Suprapubic skin (tissue), 3 donors: Measurements from ENCODE around the gene SMG6.

Source experiments
- CTCF ChIP-seq, 2 donors: fragments of 200-600 bp in 1 of 2; fragments of 450-650 bp in 1 of 2; sonication (generic) in 1 of 2; IDR thresholded peaks; one replicate each; pipeline ENCODE4 v1.5.1; 2016 to 2019; ENCODE audit warnings: antibody characterized with exemption in 2 of 2, mild to moderate bottlenecking in 1 of 2, moderate library complexity in 1 of 2
- EP300 ChIP-seq: sonication (generic); formaldehyde crosslinking; IDR thresholded peaks from one replicate; pipeline ENCODE4 v1.6.1; 2017; ENCODE audit warnings: antibody characterized with exemption
- POLR2A ChIP-seq, 2 donors: fragments of 450-650 bp; IDR thresholded peaks; one replicate each; pipeline ENCODE4 v1.6.1; 2017; ENCODE audit warnings: antibody characterized with exemption in 2 of 2, mild to moderate bottlenecking in 2 of 2, moderate library complexity in 2 of 2

- TF ChIP-seq EP300 (no peak), CTCF (IDR thresholded peaks at IDR 0.05) (no peak), POLR2A (IDR thresholded peaks at IDR 0.05) (no peak)
Measured at GRCh38 chr17:2035541-2036488, 267.8 kb downstream of the SMG6 start.
